ENCODE measurements around the gene SPATS2. TPM values are rescaled to one million over a fixed set of nuclear protein-coding genes. Genes with fewer than 3 reads are reported as not detected.

Gene SPATS2
- total RNA-seq, 1 experiment from 2014 or later = 43.1 TPM

GRCh38 chr12:49388682-49389386, 21.6 kb downstream of the SPATS2 start:
- Mint-ChIP-seq H3K9me3 (ENCODE audit: unreplicated experiment) (no peaks in the 10 kb centered on the region), H3K4me1 (ENCODE audit: low read depth, unreplicated experiment) (peaks cover 11% of the 10 kb centered on the region), H3K27ac (ENCODE audit: unreplicated experiment) (no peak overlapping the region), H3K27me3 (ENCODE audit: insufficient read depth, unreplicated experiment) (no peaks in the 10 kb centered on the region), H3K4me3 (ENCODE audit: unreplicated experiment) (no peak overlapping the region), H3K36me3 (ENCODE audit: insufficient read depth, unreplicated experiment) (peaks cover 15% of the 10 kb centered on the region)
- Histone ChIP-seq H3K4me1 (no peaks in the 10 kb centered on the region), H3K9me3 (no peaks in the 10 kb centered on the region), H3K27me3 (replicated peaks; ENCODE audit: control insufficient read depth, insufficient read depth, low read length) (no peaks in the 10 kb centered on the region), H3K36me3 (ENCODE audit: control insufficient read depth, insufficient read depth, low read length) (0 out of 2 replicates have a peak, but pooled peaks cover 1% of the 10 kb centered on the region), H3K4me3 (ENCODE audit: low read depth, low read length) (no peak overlapping the region)
- no peak for TF ChIP-seq CTCF (IDR thresholded peaks at IDR 0.05; ENCODE audit: insufficient read depth in 1 of 2, low read depth in 1 of 2, low read length in 1 of 2, severe bottlenecking in 1 of 2, unreplicated experiment in 1 of 2)
- BruUV-seq (replicated peaks) = no TSS peak
- CTCF ChIA-PET = interaction anchor here (1.0 kb wide), 1 partner anchor 20 kb away, joined by 3 read pairs; no protein-coding TSS in a partner anchor
- DNase-seq = no peak
- POLR2A ChIA-PET = interaction anchor here (0.5 kb wide), 1 partner anchor 123 kb away, joined by 5 read pairs; no protein-coding TSS in a partner anchor
- intact Hi-C loops (cut with micrococcal nuclease; ENCODE audit: unreplicated experiment) = no loop called here

- ChIA-PET POLR2A (interaction anchor here (0.5 to 0.6 kb wide), 2 partner anchors 22 to 123 kb away, joined by 3 to 5 read pairs; partner anchors contain the start of gene SPATS2), CTCF (no interaction called here)
- no peak for DNase-seq
- no peaks in the 10 kb centered on the region for H3K27me3 Mint-ChIP-seq (ENCODE audit: insufficient read depth, unreplicated experiment)
- intact Hi-C loops (cut with micrococcal nuclease; ENCODE audit: unreplicated experiment) = no loop called here
- BruUV-seq (replicated peaks) = no TSS peak
- H3K36me3 Mint-ChIP-seq (ENCODE audit: insufficient read depth, unreplicated experiment) = peaks cover 19% of the 10 kb centered on the region
- H3K4me1 Mint-ChIP-seq (ENCODE audit: low read depth, unreplicated experiment) = peaks cover 11% of the 10 kb centered on the region
- H3K4me1 ChIP-seq = no peaks in the 10 kb centered on the region
- H3K4me3 ChIP-seq (ENCODE audit: low read depth, low read length) = no peak overlapping the region
- H3K27ac Mint-ChIP-seq (ENCODE audit: unreplicated experiment) = no peak overlapping the region
- no peaks in the 10 kb centered on the region for H3K27me3 ChIP-seq (replicated peaks; ENCODE audit: control insufficient read depth, insufficient read depth, low read length)
- no peaks in the 10 kb centered on the region for H3K9me3 ChIP-seq
- no peak for TF ChIP-seq CTCF (IDR thresholded peaks at IDR 0.05; ENCODE audit: insufficient read depth in 1 of 2, low read depth in 1 of 2, low read length in 1 of 2, severe bottlenecking in 1 of 2, unreplicated experiment in 1 of 2)
- H3K4me3 Mint-ChIP-seq (ENCODE audit: unreplicated experiment) = no peak overlapping the region
- H3K36me3 ChIP-seq (ENCODE audit: control insufficient read depth, insufficient read depth, low read length) = peaks cover 3% of the 10 kb centered on the region; the same call in 1 of the 2 replicates
- H3K9me3 Mint-ChIP-seq (ENCODE audit: unreplicated experiment) = no peaks in the 10 kb centered on the region
Measured at GRCh38 chr12:49389387-49389703, 22.1 kb downstream of the SPATS2 start.

- ChIA-PET CTCF (interaction anchor here (0.6 to 1.6 kb wide), 4 partner anchors 17 to 418 kb away, joined by 3 to 5 read pairs (median 4); no protein-coding TSS in a partner anchor), POLR2A (interaction anchor here (0.9 kb wide), 1 partner anchor 30 kb away, joined by 3 read pairs; the partner anchor contains the start of gene SPATS2)
- Mint-ChIP-seq H3K9me3 (ENCODE audit: unreplicated experiment) (no peaks in the 10 kb centered on the region), H3K27me3 (ENCODE audit: insufficient read depth, unreplicated experiment) (no peaks in the 10 kb centered on the region), H3K4me1 (ENCODE audit: low read depth, unreplicated experiment) (peaks cover 22% of the 10 kb centered on the region), H3K4me3 (ENCODE audit: unreplicated experiment) (no peak overlapping the region), H3K36me3 (ENCODE audit: insufficient read depth, unreplicated experiment) (peaks cover 12% of the 10 kb centered on the region), H3K27ac (ENCODE audit: unreplicated experiment) (no peak overlapping the region)
- H3K27me3 ChIP-seq (replicated peaks; ENCODE audit: control insufficient read depth, insufficient read depth, low read length) = no peaks in the 10 kb centered on the region
- no TSS peak for BruUV-seq (replicated peaks)
- no peaks in the 10 kb centered on the region for H3K4me1 ChIP-seq
- no peak overlapping the region for H3K4me3 ChIP-seq (ENCODE audit: low read depth, low read length)
- no peaks in the 10 kb centered on the region for H3K9me3 ChIP-seq
- TF ChIP-seq CTCF (IDR thresholded peaks at IDR 0.05; ENCODE audit: insufficient read depth in 1 of 2, low read depth in 1 of 2, low read length in 1 of 2, severe bottlenecking in 1 of 2, unreplicated experiment in 1 of 2) = no peak
- no peak for DNase-seq
- intact Hi-C loops (cut with micrococcal nuclease; ENCODE audit: unreplicated experiment) = no loop called here
- peaks cover 2% of the 10 kb centered on the region; the same call in 1 of the 2 replicates for H3K36me3 ChIP-seq (ENCODE audit: control insufficient read depth, insufficient read depth, low read length)
Measured at GRCh38 chr12:49397000-49397399, 29.7 kb downstream of the SPATS2 start.
